ENCODE data around the gene SCN5A.

- TF ChIP-seq CTCF (IDR thresholded peaks at IDR 0.05) (no peak), POLR2A (IDR thresholded peaks at IDR 0.05) (no peak)
Measured at GRCh38 chr3:38608961-38609360, 40.5 kb downstream of the SCN5A start.
